Heart right ventricle (tissue), 16 donors: ENCODE data around the gene B4GAT1. TPM values are rescaled to one million over a fixed set of nuclear protein-coding genes. Genes with fewer than 3 reads are reported as not detected.

Experiments used
- ATAC-seq, 8 donors: fragments of 200-7000 bp; cut with Tn5 transposase; one replicate each; pipeline ENCODE4 v1.9.1; 2020; ENCODE audit warnings: mild to moderate bottlenecking in 8 of 8, moderate library complexity in 8 of 8, moderate number of reproducible peaks in 1 of 8
- DNase-seq, 2 donors: peaks; one replicate each; pipeline ENCODE4 v3.0.0-alpha.2; 2020
- H3K27ac ChIP-seq, 10 donors: fragments of 200-600 bp; sonication (generic) in 2 of 10; one replicate each; pipeline versions ENCODE4 v1.5.0 to v1.8.0; 2020 to 2022; ENCODE audit warnings: mild to moderate bottlenecking in 3 of 10
- H3K27me3 ChIP-seq, 7 donors: fragments of 200-600 bp; one replicate each; pipeline ENCODE4 v1.8.0; 2021 to 2022; ENCODE audit warnings: mild to moderate bottlenecking in 2 of 7
- H3K36me3 ChIP-seq, 9 donors: fragments of 200-600 bp; sonication (generic) in 1 of 9; one replicate each; pipeline versions ENCODE4 v1.5.0 to v1.8.0; 2020 to 2022; ENCODE audit warnings: mild to moderate bottlenecking in 2 of 9
- H3K4me1 ChIP-seq, 9 donors: fragments of 200-600 bp; sonication (generic) in 1 of 9; one replicate each; pipeline versions ENCODE4 v1.5.0 to v1.8.0; 2020 to 2022; ENCODE audit warnings: mild to moderate bottlenecking in 4 of 9
- H3K4me3 ChIP-seq, 10 donors: fragments of 200-600 bp; sonication (generic) in 2 of 10; one replicate each; pipeline versions ENCODE4 v1.5.0 to v1.8.0; 2020 to 2022; ENCODE audit warnings: mild to moderate bottlenecking in 7 of 10, moderate library complexity in 2 of 10
- H3K9me3 ChIP-seq, 11 donors: fragments of 200-600 bp in 10 of 11; sonication (generic) in 2 of 11; one replicate each; pipeline versions ENCODE4 v1.5.0 to v1.8.0; 2013 to 2022; ENCODE audit warnings: mild to moderate bottlenecking in 2 of 11, control low read depth in 1 of 11, moderate library complexity in 1 of 11
- WGBS, 2 donors: extraction: QIAGEN DNeasy Blood & Tissue Kit; methylation state at CpG; one replicate each; pipeline ENCODE4 v1.1.7; 2013; ENCODE audit warnings: inconsistent platforms in 1 of 2; 5-methylcytosine and 5-hydroxymethylcytosine counted together
- intact Hi-C, 10 donors: fragments of 100-400 bp; cut with DNase I; formaldehyde crosslinking; loops; one replicate each; pipeline versions ENCODE4 v1.11.1 to v1.14.2; 2022
- polyA plus RNA-seq, 2 donors: library from polyadenylated mRNA; stranded (reverse); fragments of 200-250 nt; gene quantifications; one replicate each; pipeline ENCODE4 v1.2.3, GENCODE V29; 2013
- total RNA-seq, 10 donors: library from RNA; stranded (reverse); fragmentation: NEBNext Ultra II Directional in 3 of 10; extraction: Animal tissue kit (Norgen Biotek cat#: 25700) in 3 of 10; gene quantifications; one replicate each; pipeline versions ENCODE4 v1.2.1 to v1.2.4, GENCODE V29; 2021 to 2023
- TF ChIP-seq, protein P1 (sequence below), 9 donors: fragments of 200-600 bp; sonication (generic) in 2 of 9; IDR thresholded peaks; one replicate each; pipeline versions ENCODE4 v1.5.0 to v1.8.0; 2021 to 2022; ENCODE audit warnings: antibody characterized with exemption in 9 of 9, mild to moderate bottlenecking in 5 of 9, moderate library complexity in 1 of 9
- donor health status: Arrhythmogenic right ventricular cardiomyopathy.
- donor health status: ischemic (EF 13 %, LVEDD 7.1; RV severe dilation, severe dysfunction).
- donor health status: healthy with polysubstance abuse.
- donor health status: DM: no; HTN: yes; CAD: no.
- donor health status: DM: no; HTN: no; CAD: no.
- donor health status: ischemic (EF 25% LVEDD 6.9; RV normal size, moderate dysfunction).
- donor health status: ischemic (EF 25% LVEDD 5.7; RV mildly dilated, moderate dysfunction).
- donor health status: healthy.
- donor health status: DM: yes; HTN: yes; CAD: no.
- donor health status: Ischemic cardiomyopathy.
- donor health status: ischemic (EF 35%, LVEDD 5.7; RV mildly dilated, moderate dysfunction).
- donor health status: nonischemic (EF 11% LVEDD 7.7; RV severe dilation, severe dysfunction).
- donor health status: DM: yes; HTN: yes; CAD: no.
- donor health status: PGD.
- donor health status: ischemic (EF 29% LVEDD 5.4; RV normal size, mild dysfunction).
- donor health status: nonischemic (EF 23%, LVEDD 6.1; RV moderate dilation, normal function).

The B4GAT1 gene
- total and polyA plus RNA-seq, 12 donors: 22.3 to 69.6 (median 46.1) TPM

DNA sequence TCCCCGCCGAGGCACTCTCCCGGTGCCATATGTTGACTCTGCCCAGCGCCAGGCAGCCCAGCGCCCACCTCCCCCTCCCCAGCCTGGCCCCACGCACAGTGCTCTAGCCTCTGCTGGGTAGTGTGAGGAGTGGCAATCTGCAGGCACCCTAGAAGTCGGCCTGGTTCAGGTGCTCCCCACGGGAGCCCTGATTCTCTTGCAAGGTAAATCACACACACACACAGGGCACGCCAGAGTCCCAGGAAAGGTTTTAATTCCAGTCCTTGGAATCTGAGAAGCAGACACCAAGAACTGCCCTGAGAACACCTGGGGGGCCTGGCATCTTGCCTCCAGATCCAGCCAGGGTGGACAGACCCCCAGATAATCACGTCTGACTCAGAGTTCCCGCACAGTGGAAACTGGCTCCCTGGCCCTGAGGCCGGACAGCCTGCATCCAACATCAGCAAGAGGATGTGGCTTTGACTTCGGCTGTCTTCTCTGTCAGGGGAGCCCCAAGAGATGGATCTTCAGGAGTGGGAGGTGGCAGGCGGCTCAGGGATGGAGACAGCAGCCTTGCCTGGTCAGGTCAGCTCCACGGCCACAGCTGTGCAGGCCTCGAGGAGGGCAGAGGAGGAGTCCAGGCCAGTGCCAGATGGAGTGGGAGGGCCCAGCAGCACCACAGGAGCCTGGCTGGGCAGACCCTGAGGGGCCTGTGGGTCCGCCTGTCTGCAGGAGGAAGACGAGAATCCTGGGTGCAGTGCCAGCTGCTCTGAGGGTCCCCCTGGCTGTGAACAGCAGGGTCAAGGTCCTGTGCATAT lies 10.1 kb downstream of the B4GAT1 start:
- Histone ChIP-seq H3K27ac (peak overlapping the region in 6 of 10 donors; percentile 76 to 88 (median 82)), H3K27me3 (no peaks in the 10 kb centered on the region), H3K4me3 (no peak overlapping the region), H3K4me1 (peaks cover 14 to 31% (median 24%) of the 10 kb centered on the region in 9 donors), H3K36me3 (peaks cover 2 to 79% (median 31%) of the 10 kb centered on the region in 9 donors), H3K9me3 (no peaks in the 10 kb centered on the region)
- intact Hi-C loops: no loop called here
- DNase-seq (no peak), ATAC-seq (peak in 2 of 8 donors; percentile 1 to 9)
- TF ChIP-seq, protein P1, sequence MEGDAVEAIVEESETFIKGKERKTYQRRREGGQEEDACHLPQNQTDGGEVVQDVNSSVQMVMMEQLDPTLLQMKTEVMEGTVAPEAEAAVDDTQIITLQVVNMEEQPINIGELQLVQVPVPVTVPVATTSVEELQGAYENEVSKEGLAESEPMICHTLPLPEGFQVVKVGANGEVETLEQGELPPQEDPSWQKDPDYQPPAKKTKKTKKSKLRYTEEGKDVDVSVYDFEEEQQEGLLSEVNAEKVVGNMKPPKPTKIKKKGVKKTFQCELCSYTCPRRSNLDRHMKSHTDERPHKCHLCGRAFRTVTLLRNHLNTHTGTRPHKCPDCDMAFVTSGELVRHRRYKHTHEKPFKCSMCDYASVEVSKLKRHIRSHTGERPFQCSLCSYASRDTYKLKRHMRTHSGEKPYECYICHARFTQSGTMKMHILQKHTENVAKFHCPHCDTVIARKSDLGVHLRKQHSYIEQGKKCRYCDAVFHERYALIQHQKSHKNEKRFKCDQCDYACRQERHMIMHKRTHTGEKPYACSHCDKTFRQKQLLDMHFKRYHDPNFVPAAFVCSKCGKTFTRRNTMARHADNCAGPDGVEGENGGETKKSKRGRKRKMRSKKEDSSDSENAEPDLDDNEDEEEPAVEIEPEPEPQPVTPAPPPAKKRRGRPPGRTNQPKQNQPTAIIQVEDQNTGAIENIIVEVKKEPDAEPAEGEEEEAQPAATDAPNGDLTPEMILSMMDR (IDR thresholded peaks at IDR 0.05): no peak
- 69 to 73% methylated on average over 18 of the region's 18 CpGs for WGBS, 2 donors

DNA sequence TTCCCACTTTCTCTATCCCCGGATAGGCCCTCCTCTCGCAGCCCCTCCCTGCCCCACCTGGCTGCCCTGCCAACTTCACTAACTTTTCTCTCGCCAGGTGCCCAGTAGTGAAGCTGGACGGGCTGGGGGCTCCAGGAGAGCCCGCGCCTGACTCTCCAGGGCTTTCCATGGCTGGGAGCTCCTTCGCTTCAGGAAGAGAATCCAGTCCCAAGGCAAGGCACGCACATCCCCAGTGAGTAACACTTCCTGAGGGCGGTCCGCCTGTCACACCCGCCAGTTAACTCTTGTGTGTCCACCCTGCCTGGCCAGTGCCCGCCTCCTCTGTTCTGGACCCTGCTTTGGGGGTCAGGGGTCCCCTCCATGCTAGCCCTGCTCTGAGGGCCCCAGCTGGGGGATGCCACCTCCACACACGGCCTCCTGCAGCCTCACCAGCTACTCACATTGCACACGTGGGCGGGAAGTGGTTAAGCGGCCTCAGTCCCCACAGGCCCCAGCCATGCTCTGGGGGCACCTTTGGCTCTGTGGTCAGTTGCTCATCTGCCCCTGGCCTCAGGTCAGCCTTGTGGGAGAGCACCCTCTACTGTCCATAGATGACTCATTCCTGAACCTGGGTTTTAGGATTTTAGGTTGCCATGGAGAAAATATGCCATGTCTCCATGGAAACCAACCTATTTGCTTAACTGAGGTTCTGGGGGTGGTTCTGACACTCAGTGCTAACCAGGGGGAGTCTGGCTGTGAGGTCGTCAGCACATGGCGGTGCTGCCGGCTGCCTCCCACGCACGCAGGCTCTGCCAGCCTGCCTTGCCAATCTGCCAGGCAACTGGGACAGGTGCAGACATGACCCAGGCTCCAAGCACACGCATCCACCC lies 11.0 kb downstream of the B4GAT1 start, which contains the start of gene RIN1:
RIN1 (minus strand) TSS at position 201 of the 869 bp plus-strand sequence; CDS start at position 169, 32 bp downstream.
- no peaks in the 10 kb centered on the region for H3K9me3 ChIP-seq
- H3K27ac ChIP-seq: peak within 1 kb of the TSS in 9 of 10 donors; percentile 71 to 88 (median 82)
- TF ChIP-seq, protein P1 (IDR thresholded peaks at IDR 0.05): peak in 7 of 9 donors; percentile 32 to 62 (median 54)
- 13 to 23% methylated on average over 22 of the region's 22 CpGs for WGBS, 2 donors
- DNase-seq: peak; percentile 57 to 66
- peak within 1 kb of the TSS; percentile 48 to 72 (median 66) for H3K4me3 ChIP-seq
- ATAC-seq: peak; percentile 61 to 93 (median 80)
- intact Hi-C loops: no loop called here
- peaks cover 14 to 31% (median 24%) of the 10 kb centered on the region in 9 donors for H3K4me1 ChIP-seq
- peaks cover 2 to 76% (median 27%) of the 10 kb centered on the region in 9 donors for H3K36me3 ChIP-seq
- H3K27me3 ChIP-seq: no peaks in the 10 kb centered on the region

DNA sequence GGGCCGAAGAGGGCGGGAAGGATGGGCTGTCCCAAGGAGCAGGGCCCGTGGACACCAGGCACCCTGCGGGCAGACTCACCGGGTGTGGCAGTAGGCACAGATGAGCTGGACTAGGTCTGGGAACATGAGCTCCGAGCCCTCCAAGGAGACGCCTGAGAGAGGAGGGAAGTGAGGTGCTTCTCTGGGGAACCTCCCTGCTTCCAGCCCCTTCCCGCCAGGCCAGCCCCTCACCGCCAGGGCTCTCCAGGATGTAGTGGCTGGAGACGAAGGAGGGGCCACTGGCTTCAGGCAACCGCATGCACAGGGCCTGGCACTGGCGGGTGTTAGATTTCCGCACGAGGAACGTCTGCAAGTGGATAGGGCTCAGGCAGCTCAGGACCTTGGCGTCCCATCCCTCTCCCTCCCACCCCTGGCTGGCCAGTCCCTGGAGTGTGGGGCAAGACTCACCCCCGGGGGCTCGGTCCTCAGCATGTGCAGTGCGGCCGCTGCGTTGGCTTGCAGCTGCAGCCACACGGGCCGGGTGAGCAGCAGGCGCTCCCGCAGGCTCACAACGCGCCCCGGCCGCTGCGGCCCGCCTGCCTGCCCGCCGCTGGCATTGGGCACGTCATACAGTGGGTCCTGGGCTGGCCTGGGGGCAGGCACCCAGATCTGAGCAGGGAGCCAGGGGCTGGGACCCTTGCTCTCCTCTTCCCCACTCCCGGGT lies 11.7 kb downstream of the B4GAT1 start:
- 8 to 12% methylated on average over 35 of the region's 35 CpGs for WGBS, 2 donors
- Histone ChIP-seq H3K27ac (peak overlapping the region in 9 of 10 donors; percentile 71 to 88 (median 82)), H3K9me3 (no peaks in the 10 kb centered on the region), H3K27me3 (no peaks in the 10 kb centered on the region), H3K4me3 (peak overlapping the region; percentile 48 to 72 (median 66)), H3K36me3 (peaks cover 0 to 68% (median 20%) of the 10 kb centered on the region in 9 donors), H3K4me1 (peaks cover 14 to 31% (median 24%) of the 10 kb centered on the region in 9 donors)
- intact Hi-C loops: no loop called here
- TF ChIP-seq, protein P1 (IDR thresholded peaks at IDR 0.05): no peak
- DNase-seq (no peak), ATAC-seq (peak; percentile 29 to 71 (median 35))
